HUES48 (cell line): Measurements from ENCODE around the gene MS4A15.

Experiments
- H3K27ac ChIP-seq: one replicate; pipeline ENCODE4 v1.7.0; 2013; ENCODE audit warnings: low read depth, low read length, inconsistent platforms
- H3K27me3 ChIP-seq: 2 replicates; pipeline ENCODE4 v1.6.1; 2013; ENCODE audit warnings: mild to moderate bottlenecking, low read length; ENCODE audit not compliant: control insufficient read depth, insufficient read depth
- H3K36me3 ChIP-seq: 2 replicates; pipeline ENCODE4 v1.6.1; 2013; ENCODE audit warnings: low read length; ENCODE audit not compliant: control insufficient read depth, insufficient read depth
- H3K4me1 ChIP-seq: 2 replicates; pipeline ENCODE4 v1.6.1; 2013; ENCODE audit warnings: mild to moderate bottlenecking, low read length; ENCODE audit not compliant: control insufficient read depth, insufficient read depth
- H3K4me3 ChIP-seq: 2 replicates; pipeline ENCODE4 v1.5.1; 2013; ENCODE audit warnings: mild to moderate bottlenecking, low read depth, low read length
- H3K9ac ChIP-seq: 2 replicates; pipeline ENCODE4 v1.6.1; 2013; ENCODE audit warnings: mild to moderate bottlenecking, low read depth, low read length, moderate library complexity
- H3K9me3 ChIP-seq: 2 replicates; pipeline ENCODE4 v1.6.1; 2013; ENCODE audit warnings: low read length; ENCODE audit not compliant: control insufficient read depth, insufficient read depth

Gene MS4A15

GRCh38 chr11:60731586-60731985 lies 25.1 kb upstream of the MS4A15 start:
- Histone ChIP-seq H3K9me3 (no peaks in the 10 kb centered on the region; the same call in 1 of the 2 replicates), H3K36me3 (no peaks in the 10 kb centered on the region), H3K4me1 (no peaks in the 10 kb centered on the region), H3K9ac (no peak overlapping the region), H3K27ac (no peak overlapping the region), H3K4me3 (no peak overlapping the region), H3K27me3 (no peaks in the 10 kb centered on the region)

GRCh38 chr11:60734279-60734678 lies 22.4 kb upstream of the MS4A15 start:
- Histone ChIP-seq H3K27me3 (no peaks in the 10 kb centered on the region), H3K4me1 (no peaks in the 10 kb centered on the region), H3K27ac (no peak overlapping the region), H3K36me3 (no peaks in the 10 kb centered on the region), H3K9me3 (no peaks in the 10 kb centered on the region), H3K9ac (no peak overlapping the region), H3K4me3 (no peak overlapping the region)

- Histone ChIP-seq H3K4me3 (no peak overlapping the region), H3K27ac (no peak overlapping the region), H3K9me3 (peaks cover 5% of the 10 kb centered on the region), H3K36me3 (no peaks in the 10 kb centered on the region), H3K4me1 (no peaks in the 10 kb centered on the region), H3K9ac (no peak overlapping the region), H3K27me3 (no peaks in the 10 kb centered on the region)
These were observed 17.6 kb upstream of the MS4A15 start for GRCh38 chr11:60739114-60739513.

GRCh38 chr11:60740573-60740972 lies 16.1 kb upstream of the MS4A15 start:
- Histone ChIP-seq H3K27ac (no peak overlapping the region), H3K4me1 (peaks cover 2% of the 10 kb centered on the region; the same call in 1 of the 2 replicates), H3K9ac (no peak overlapping the region), H3K36me3 (no peaks in the 10 kb centered on the region), H3K27me3 (no peaks in the 10 kb centered on the region), H3K4me3 (no peak overlapping the region), H3K9me3 (peaks cover 11% of the 10 kb centered on the region)

GRCh38 chr11:60741421-60741820 lies 15.2 kb upstream of the MS4A15 start:
- Histone ChIP-seq H3K36me3 (no peaks in the 10 kb centered on the region), H3K27me3 (no peaks in the 10 kb centered on the region), H3K9me3 (peaks cover 11% of the 10 kb centered on the region), H3K4me1 (peaks cover 2% of the 10 kb centered on the region; the same call in 1 of the 2 replicates), H3K4me3 (no peak overlapping the region), H3K9ac (no peak overlapping the region), H3K27ac (no peak overlapping the region)

- Histone ChIP-seq H3K27ac (no peak overlapping the region), H3K9ac (no peak overlapping the region), H3K27me3 (no peaks in the 10 kb centered on the region), H3K4me3 (no peak overlapping the region), H3K9me3 (peaks cover 18% of the 10 kb centered on the region), H3K4me1 (peaks cover 2% of the 10 kb centered on the region; the same call in 1 of the 2 replicates), H3K36me3 (no peaks in the 10 kb centered on the region)
These were observed 13.6 kb upstream of the MS4A15 start for GRCh38 chr11:60743058-60743457.

- Histone ChIP-seq H3K9ac (no peak overlapping the region), H3K27me3 (no peaks in the 10 kb centered on the region), H3K27ac (no peak overlapping the region), H3K4me3 (no peak overlapping the region), H3K9me3 (peaks cover 18% of the 10 kb centered on the region), H3K36me3 (no peaks in the 10 kb centered on the region), H3K4me1 (peaks cover 2% of the 10 kb centered on the region; the same call in 1 of the 2 replicates)
These were observed 12.6 kb upstream of the MS4A15 start for GRCh38 chr11:60744114-60744513.

GRCh38 chr11:60747359-60747873 lies 9.3 kb upstream of the MS4A15 start:
- Histone ChIP-seq H3K4me1 (peaks cover 2% of the 10 kb centered on the region; the same call in 1 of the 2 replicates), H3K36me3 (no peaks in the 10 kb centered on the region), H3K4me3 (no peak overlapping the region), H3K9ac (no peak overlapping the region), H3K27ac (no peak overlapping the region), H3K9me3 (peaks cover 14% of the 10 kb centered on the region), H3K27me3 (no peaks in the 10 kb centered on the region)

GRCh38 chr11:60748225-60748624 lies 8.4 kb upstream of the MS4A15 start:
- H3K27ac ChIP-seq, result no peak overlapping the region
- H3K9me3 ChIP-seq, result peaks cover 13% of the 10 kb centered on the region; the same call in 1 of the 2 replicates
- no peaks in the 10 kb centered on the region for H3K27me3 ChIP-seq
- H3K9ac ChIP-seq, result no peak overlapping the region
- no peak overlapping the region for H3K4me3 ChIP-seq
- peaks cover 2% of the 10 kb centered on the region; the same call in 1 of the 2 replicates for H3K4me1 ChIP-seq
- H3K36me3 ChIP-seq, result no peaks in the 10 kb centered on the region

- H3K4me1 ChIP-seq, result peaks cover 2% of the 10 kb centered on the region; the same call in 1 of the 2 replicates
These were observed 7.8 kb upstream of the MS4A15 start for GRCh38 chr11:60748821-60749220.

GRCh38 chr11:60750911-60751310 lies 5.8 kb upstream of the MS4A15 start:
- no peak overlapping the region for H3K27ac ChIP-seq
- H3K36me3 ChIP-seq, result no peaks in the 10 kb centered on the region
- H3K9me3 ChIP-seq, result peaks cover 7% of the 10 kb centered on the region; the same call in 1 of the 2 replicates
- H3K4me3 ChIP-seq, result no peak overlapping the region
- no peaks in the 10 kb centered on the region for H3K4me1 ChIP-seq
- H3K27me3 ChIP-seq, result no peaks in the 10 kb centered on the region
- no peak overlapping the region for H3K9ac ChIP-seq

More at GRCh38 chr11:60748821-60749220, 7.8 kb upstream of the MS4A15 start:
- H3K27me3 ChIP-seq, result no peaks in the 10 kb centered on the region
- no peak overlapping the region for H3K27ac ChIP-seq
- peaks cover 13% of the 10 kb centered on the region; the same call in 1 of the 2 replicates for H3K9me3 ChIP-seq
- no peak overlapping the region for H3K4me3 ChIP-seq
- no peaks in the 10 kb centered on the region for H3K36me3 ChIP-seq
- H3K9ac ChIP-seq, result no peak overlapping the region
